Activated CD4-positive, alpha-beta T cell treated with anti-CD3 and anti-CD28 coated beads, Interleukin-2, Interleukin-4, amounts not matched to agents 100 ng/mL and 50 ng/mL, durations not matched to agents 16 hours and 8 hours (primary cell): ENCODE data around the gene C1QC.

Experiments used
- DNase-seq: peaks from one replicate; pipeline ENCODE4 v3.0.0-alpha.2; 2020; ENCODE audit warnings: low spot score

C1QC gene

GRCh38 chr1:22681556-22682276 lies 38.3 kb downstream of the C1QC start:
- no peak for DNase-seq

GRCh38 chr1:22683547-22683946 lies 40.1 kb downstream of the C1QC start:
- DNase-seq = no peak

GRCh38 chr1:22685591-22686059 lies 42.2 kb downstream of the C1QC start:
- DNase-seq = no peak

- no peak for DNase-seq
Observed at GRCh38 chr1:22687191-22687590, 43.8 kb downstream of the C1QC start.

- DNase-seq = no peak
Observed at GRCh38 chr1:22688466-22688865, 45.0 kb downstream of the C1QC start.

- DNase-seq = no peak
Observed at GRCh38 chr1:22689505-22689904, 46.1 kb downstream of the C1QC start.

GRCh38 chr1:22691031-22691753 lies 47.8 kb downstream of the C1QC start:
- DNase-seq = no peak

- DNase-seq = no peak
Observed at GRCh38 chr1:22694172-22694571, 50.7 kb downstream of the C1QC start.

- DNase-seq = no peak
Observed at GRCh38 chr1:22696610-22697009, 53.2 kb downstream of the C1QC start.
